SK-N-SH treated with all-trans-retinoic acid at 6 μM for 48 hours (cell line): Measurements from ENCODE around the gene ATOH8.

Experiments used
- ARNTL ChIP-seq: fragments of 450-650 bp; formaldehyde crosslinking; IDR thresholded peaks from 2 replicates; pipeline ENCODE4 v1.5.0; 2020; ENCODE audit warnings: low read depth, mild to moderate bottlenecking, moderate library complexity, borderline replicate concordance
- ESRRG ChIP-seq: fragments of 250-450 bp; sonication (Bioruptor Pico); IDR thresholded peaks from 2 replicates; pipeline ENCODE4 v1.6.1; 2021; ENCODE audit warnings: mild to moderate bottlenecking
- OSR1 ChIP-seq: fragments of 250-450 bp; sonication (Bioruptor Pico); IDR thresholded peaks from 2 replicates; pipeline ENCODE4 v1.8.0; 2022; ENCODE audit warnings: moderate library complexity, mild to moderate bottlenecking, inconsistent platforms

- TF ChIP-seq ARNTL (CRISPR knock-in tag) (no peak), ESRRG (no peak), OSR1 (CRISPR knock-in tag) (no peak)
These were observed 18.7 kb upstream of the ATOH8 start for GRCh38 chr2:85734942-85735608.
